Activated B cell treated with CpG ODN at 0.5 μM for 24 hours (primary cell): Measurements from ENCODE around the gene HCST. TPM values are rescaled to one million over a fixed set of nuclear protein-coding genes. Genes with fewer than 3 reads are reported as not detected.
A peak's percentile ranks its signal among the peaks of the same experiment; 100 is the strongest.

ENCODE experiments used
- ATAC-seq: fragments of 200-7000 bp; cut with Tn5 transposase; one replicate; pipeline ENCODE4 v1.10.0; 2021; ENCODE audit warnings: low read depth, mild to moderate bottlenecking, moderate library complexity
- CTCF ChIA-PET: fragments of 350-600 bp; sonication (Branson Sonifier 250); formaldehyde crosslinking; loops from one replicate; lab custom pipeline; 2021; ENCODE audit warnings: antibody characterized with exemption; lab: Charles Lee
- POLR2A ChIA-PET: fragments of 350-600 bp; sonication (Branson Sonifier 250); formaldehyde crosslinking; loops from one replicate; lab custom pipeline; 2021; ENCODE audit warnings: antibody characterized with exemption; lab: Charles Lee
- DNase-seq: peaks from one replicate; pipeline ENCODE4 v3.0.0; 2022
- H3K27ac Mint-ChIP-seq: one replicate; pipeline ENCODE4 v1.8.0; 2020; ENCODE audit warnings: mixed read lengths
- H3K27me3 Mint-ChIP-seq: one replicate; pipeline ENCODE4 v1.8.0; 2021; ENCODE audit warnings: mixed read lengths
- H3K36me3 Mint-ChIP-seq: one replicate; pipeline ENCODE4 v1.8.0; 2021; ENCODE audit warnings: low read depth, mixed read lengths
- H3K4me1 Mint-ChIP-seq: one replicate; pipeline ENCODE4 v1.8.0; 2021; ENCODE audit warnings: mixed read lengths
- H3K4me3 Mint-ChIP-seq: one replicate; pipeline ENCODE4 v1.8.0; 2020; ENCODE audit warnings: mild to moderate bottlenecking, mixed read lengths
- H3K9me3 Mint-ChIP-seq: one replicate; pipeline ENCODE4 v1.8.0; 2020; ENCODE audit warnings: mixed read lengths
- intact Hi-C: fragments of 100-400 bp; cut with micrococcal nuclease; formaldehyde crosslinking; loops from one replicate; pipeline ENCODE4 v1.15.1; 2024
- total RNA-seq: library from RNA; stranded (reverse); gene quantifications from 2 replicates; pipeline ENCODE4 v1.2.3, GENCODE V29; 2022
- TF ChIP-seq, protein P1 (sequence below): fragments of 200-600 bp; IDR thresholded peaks from one replicate; pipeline ENCODE4 v1.8.0; 2022; ENCODE audit warnings: antibody characterized with exemption, mild to moderate bottlenecking

The HCST gene
- total RNA-seq, 1 donor from 2014 or later, result 2.9 TPM

DNA sequence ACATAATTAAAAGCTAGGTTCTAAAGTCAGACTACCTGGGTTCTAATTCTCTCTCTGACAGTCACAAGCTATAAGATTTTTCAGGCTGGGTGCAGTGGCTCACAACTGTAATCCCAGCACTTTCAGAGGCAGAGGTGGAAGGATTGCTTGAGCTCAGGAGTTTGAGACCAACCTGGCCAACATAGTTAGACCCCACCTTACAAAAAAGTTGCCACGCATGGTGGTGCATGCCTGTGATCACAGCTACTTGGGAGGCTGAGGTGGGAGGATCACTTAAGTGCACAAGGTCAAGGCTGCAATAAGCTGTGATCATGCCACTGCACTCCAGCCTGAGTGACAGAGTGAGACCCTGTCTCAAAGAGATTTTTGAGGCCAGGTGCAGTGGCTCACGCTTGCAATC is 8.0 kb upstream of the HCST start:
- Mint-ChIP-seq H3K27me3 (no peaks in the 10 kb centered on the region), H3K4me1 (peaks cover 44% of the 10 kb centered on the region), H3K4me3 (no peak overlapping the region), H3K27ac (no peak overlapping the region), H3K9me3 (no peaks in the 10 kb centered on the region), H3K36me3 (peaks cover 83% of the 10 kb centered on the region)
- ChIA-PET CTCF (interaction anchor here (0.6 to 1.2 kb wide), 3 partner anchors 11 to 207 kb away, joined by 3 read pairs; no protein-coding TSS in a partner anchor), POLR2A (interaction anchor here (0.5 to 2.2 kb wide), 5 partner anchors 9 to 248 kb away, joined by 3 to 6 read pairs (median 4); no protein-coding TSS in a partner anchor)
- TF ChIP-seq, protein P1, sequence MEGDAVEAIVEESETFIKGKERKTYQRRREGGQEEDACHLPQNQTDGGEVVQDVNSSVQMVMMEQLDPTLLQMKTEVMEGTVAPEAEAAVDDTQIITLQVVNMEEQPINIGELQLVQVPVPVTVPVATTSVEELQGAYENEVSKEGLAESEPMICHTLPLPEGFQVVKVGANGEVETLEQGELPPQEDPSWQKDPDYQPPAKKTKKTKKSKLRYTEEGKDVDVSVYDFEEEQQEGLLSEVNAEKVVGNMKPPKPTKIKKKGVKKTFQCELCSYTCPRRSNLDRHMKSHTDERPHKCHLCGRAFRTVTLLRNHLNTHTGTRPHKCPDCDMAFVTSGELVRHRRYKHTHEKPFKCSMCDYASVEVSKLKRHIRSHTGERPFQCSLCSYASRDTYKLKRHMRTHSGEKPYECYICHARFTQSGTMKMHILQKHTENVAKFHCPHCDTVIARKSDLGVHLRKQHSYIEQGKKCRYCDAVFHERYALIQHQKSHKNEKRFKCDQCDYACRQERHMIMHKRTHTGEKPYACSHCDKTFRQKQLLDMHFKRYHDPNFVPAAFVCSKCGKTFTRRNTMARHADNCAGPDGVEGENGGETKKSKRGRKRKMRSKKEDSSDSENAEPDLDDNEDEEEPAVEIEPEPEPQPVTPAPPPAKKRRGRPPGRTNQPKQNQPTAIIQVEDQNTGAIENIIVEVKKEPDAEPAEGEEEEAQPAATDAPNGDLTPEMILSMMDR, result no peak
- intact Hi-C loops, result no loop called here
- ATAC-seq (no peak), DNase-seq (no peak)

DNA sequence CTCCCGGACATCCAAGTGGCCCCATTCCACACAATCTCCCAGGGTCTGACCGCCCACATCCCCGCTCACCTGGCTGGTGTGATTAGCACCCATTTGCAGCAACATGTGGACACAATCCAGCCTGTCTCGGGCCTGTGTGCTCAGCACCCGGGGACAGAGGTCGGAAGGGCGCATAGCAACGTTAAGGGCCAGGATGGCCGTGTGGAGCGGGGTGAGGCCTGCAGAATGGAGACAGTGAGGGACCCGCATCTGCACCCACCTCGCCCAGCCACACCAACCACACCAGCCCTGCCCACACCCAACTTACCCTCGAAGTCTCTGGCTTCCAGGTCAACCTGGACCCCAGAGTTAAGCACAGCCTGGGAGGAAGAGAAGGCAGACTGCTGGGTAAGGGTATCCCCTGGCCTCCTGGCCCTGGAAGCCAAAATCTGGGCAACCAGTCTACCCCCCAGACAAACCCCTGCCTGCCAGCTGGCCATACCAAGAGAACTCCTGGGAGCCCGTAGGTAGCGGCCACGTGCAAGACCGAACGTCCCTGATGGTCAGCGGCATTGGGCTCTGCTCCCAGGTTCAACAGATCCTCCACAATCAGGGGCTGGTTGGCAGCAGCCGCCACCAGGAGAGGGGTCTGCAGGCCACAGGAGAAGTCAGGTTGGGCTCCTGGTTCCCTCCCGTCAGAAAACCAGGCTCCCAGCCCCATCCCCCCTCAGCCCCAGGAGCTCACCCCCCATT is 6.3 kb upstream of the HCST start:
- Mint-ChIP-seq H3K36me3 (peaks cover 71% of the 10 kb centered on the region), H3K27me3 (no peaks in the 10 kb centered on the region), H3K9me3 (no peaks in the 10 kb centered on the region), H3K27ac (peak overlapping the region; percentile 43), H3K4me1 (peaks cover 49% of the 10 kb centered on the region), H3K4me3 (no peak overlapping the region)
- ATAC-seq (no peak), DNase-seq (no peak)
- TF ChIP-seq, protein P1, result no peak
- intact Hi-C loops, result no loop called here
- ChIA-PET POLR2A (interaction anchor here (2.2 kb wide), 1 partner anchor 10 kb away, joined by 6 read pairs; no protein-coding TSS in a partner anchor), CTCF (no interaction called here)

DNA sequence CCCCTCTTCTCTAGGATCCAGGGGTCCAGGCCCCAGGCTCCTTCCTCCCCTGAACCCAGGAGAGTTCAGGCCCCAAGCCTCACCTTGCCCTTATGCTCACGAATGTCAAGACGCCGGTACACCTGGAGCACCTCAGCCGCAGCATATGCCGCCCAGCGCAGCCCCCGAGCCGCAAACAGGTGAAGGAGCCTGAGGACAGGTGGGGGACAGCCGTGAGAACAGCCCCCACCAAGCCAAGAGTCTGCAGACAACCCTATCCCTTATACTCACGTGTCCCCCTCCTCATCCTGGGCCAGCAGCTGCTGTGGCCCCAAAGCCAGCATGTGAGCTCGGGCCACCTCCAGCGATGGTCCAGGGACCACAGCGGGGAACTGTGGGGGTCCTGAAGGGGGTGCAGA is 5.7 kb upstream of the HCST start:
- ChIA-PET POLR2A (no interaction called here), CTCF (no interaction called here)
- Mint-ChIP-seq H3K27ac (peak overlapping the region; percentile 43), H3K36me3 (peaks cover 66% of the 10 kb centered on the region), H3K4me3 (peak overlapping the region; percentile 38), H3K4me1 (peaks cover 52% of the 10 kb centered on the region), H3K9me3 (no peaks in the 10 kb centered on the region), H3K27me3 (no peaks in the 10 kb centered on the region)
- TF ChIP-seq, protein P1, result no peak
- no peak for ATAC-seq
- intact Hi-C loops, result no loop called here
- DNase-seq, result no peak

DNA sequence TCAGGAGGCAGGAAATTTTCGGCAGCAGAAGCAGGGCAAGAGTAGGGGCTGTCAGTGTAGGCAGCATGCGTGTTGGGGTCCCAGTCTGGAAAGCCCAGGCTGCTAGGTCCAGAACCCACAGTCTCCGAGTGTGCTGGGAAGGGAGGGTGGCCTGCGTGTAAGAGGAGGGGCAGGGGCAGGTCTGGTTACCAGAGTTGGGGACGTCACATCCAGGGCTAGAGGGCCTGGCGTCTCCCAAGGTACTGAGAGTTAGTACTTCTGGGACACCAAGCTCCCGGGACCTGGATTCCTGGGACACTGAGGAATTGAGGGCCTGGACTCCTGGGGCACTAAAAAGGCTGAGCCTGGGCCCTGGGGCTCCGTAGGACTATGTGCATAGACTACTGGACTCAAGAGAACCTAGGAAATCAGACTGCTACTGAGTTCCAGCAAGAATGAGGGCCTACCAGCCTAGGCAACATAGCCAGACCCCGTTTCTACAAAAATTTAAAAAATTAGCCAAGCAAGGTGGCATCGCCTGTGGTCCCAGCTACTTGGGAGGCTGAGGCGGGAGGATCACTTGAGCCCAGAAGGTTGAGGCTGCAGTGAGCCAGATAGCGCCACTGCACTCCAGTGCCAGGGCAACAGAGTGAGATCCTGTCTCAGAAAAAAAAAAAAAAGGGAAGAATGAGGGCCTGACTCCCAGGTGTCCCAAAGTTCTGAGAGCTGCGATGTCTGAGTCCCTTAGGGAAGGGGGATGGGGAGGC is 4.5 kb upstream of the HCST start:
- DNase-seq (no peak), ATAC-seq (no peak)
- CTCF ChIA-PET, result no interaction called here

More for the DNA sequence above, 4.5 kb upstream of the HCST start:
- Mint-ChIP-seq H3K4me3 (peak overlapping the region; percentile 95), H3K36me3 (peaks cover 57% of the 10 kb centered on the region), H3K27me3 (no peaks in the 10 kb centered on the region), H3K27ac (peak overlapping the region; percentile 62), H3K9me3 (no peaks in the 10 kb centered on the region), H3K4me1 (peaks cover 63% of the 10 kb centered on the region)
- TF ChIP-seq, protein P1, result no peak
- POLR2A ChIA-PET, result interaction anchor here (1.0 to 2.4 kb wide), 4 partner anchors 11 to 33 kb away, joined by 4 to 10 read pairs (median 5); no protein-coding TSS in a partner anchor
- intact Hi-C loops, result loop anchor here (2.0 kb wide), 1 partner anchor 243 kb away; the partner anchor contains the start of gene CAPNS1
